Parathyroid adenoma (tissue), 2 donors: ENCODE results near the gene TMTC2.
A peak's percentile ranks its signal among the peaks of the same experiment; 100 is the strongest.

Experiments used
- H2AFZ ChIP-seq: fragments of 300-600 bp; sonication (generic); one replicate; pipeline ENCODE4 v1.7.0; 2017; ENCODE audit warnings: antibody characterized with exemption, mild to moderate bottlenecking
- H3K27ac ChIP-seq: fragments of 300-600 bp; sonication (generic); one replicate; pipeline ENCODE4 v1.7.0; 2017
- H3K27me3 ChIP-seq: fragments of 300-600 bp; sonication (generic); one replicate; pipeline ENCODE4 v1.7.0; 2017; ENCODE audit warnings: low read length; ENCODE audit not compliant: control insufficient read depth, insufficient read depth
- H3K36me3 ChIP-seq: fragments of 300-600 bp; sonication (generic); one replicate; pipeline ENCODE4 v1.7.0; 2017; ENCODE audit warnings: low read length; ENCODE audit not compliant: control insufficient read depth, insufficient read depth
- H3K4me1 ChIP-seq: fragments of 300-600 bp; sonication (generic); one replicate; pipeline ENCODE4 v1.7.0; 2017; ENCODE audit warnings: control low read depth
- H3K4me2 ChIP-seq: fragments of 300-600 bp; sonication (generic); one replicate; pipeline ENCODE4 v1.7.0; 2017; ENCODE audit warnings: low read length
- H3K4me3 ChIP-seq: fragments of 300-600 bp; sonication (generic); one replicate; pipeline ENCODE4 v1.7.0; 2017; ENCODE audit warnings: low read depth, low read length
- H3K79me2 ChIP-seq: fragments of 300-600 bp; sonication (generic); one replicate; pipeline ENCODE4 v1.7.0; 2017; ENCODE audit warnings: control low read depth
- H3K9ac ChIP-seq: fragments of 300-600 bp; sonication (generic); one replicate; pipeline ENCODE4 v1.7.0; 2017; ENCODE audit warnings: mild to moderate bottlenecking
- H3K9me3 ChIP-seq: fragments of 300-600 bp; sonication (generic); one replicate; pipeline ENCODE4 v1.7.0; 2017; ENCODE audit warnings: low read length; ENCODE audit not compliant: control insufficient read depth
- TF ChIP-seq, protein P1 (sequence below): fragments of 300-600 bp; sonication (generic); IDR thresholded peaks from one replicate; pipeline ENCODE4 v1.7.0; 2017; ENCODE audit warnings: antibody characterized with exemption, mild to moderate bottlenecking
- donor health status: primary hyperparathyroidism.

Gene TMTC2

GRCh38 chr12:82955043-82955442 is 268.3 kb downstream of the TMTC2 start:
- Histone ChIP-seq H3K36me3 (no peaks in the 10 kb centered on the region), H3K79me2 (no peaks in the 10 kb centered on the region), H3K9me3 (no peaks in the 10 kb centered on the region), H3K9ac (no peak overlapping the region), H3K27ac (no peak overlapping the region), H3K4me3 (no peak overlapping the region), H2AFZ (no peak overlapping the region), H3K4me1 (no peaks in the 10 kb centered on the region), H3K4me2 (no peak overlapping the region), H3K27me3 (no peaks in the 10 kb centered on the region)
- TF ChIP-seq, protein P1, sequence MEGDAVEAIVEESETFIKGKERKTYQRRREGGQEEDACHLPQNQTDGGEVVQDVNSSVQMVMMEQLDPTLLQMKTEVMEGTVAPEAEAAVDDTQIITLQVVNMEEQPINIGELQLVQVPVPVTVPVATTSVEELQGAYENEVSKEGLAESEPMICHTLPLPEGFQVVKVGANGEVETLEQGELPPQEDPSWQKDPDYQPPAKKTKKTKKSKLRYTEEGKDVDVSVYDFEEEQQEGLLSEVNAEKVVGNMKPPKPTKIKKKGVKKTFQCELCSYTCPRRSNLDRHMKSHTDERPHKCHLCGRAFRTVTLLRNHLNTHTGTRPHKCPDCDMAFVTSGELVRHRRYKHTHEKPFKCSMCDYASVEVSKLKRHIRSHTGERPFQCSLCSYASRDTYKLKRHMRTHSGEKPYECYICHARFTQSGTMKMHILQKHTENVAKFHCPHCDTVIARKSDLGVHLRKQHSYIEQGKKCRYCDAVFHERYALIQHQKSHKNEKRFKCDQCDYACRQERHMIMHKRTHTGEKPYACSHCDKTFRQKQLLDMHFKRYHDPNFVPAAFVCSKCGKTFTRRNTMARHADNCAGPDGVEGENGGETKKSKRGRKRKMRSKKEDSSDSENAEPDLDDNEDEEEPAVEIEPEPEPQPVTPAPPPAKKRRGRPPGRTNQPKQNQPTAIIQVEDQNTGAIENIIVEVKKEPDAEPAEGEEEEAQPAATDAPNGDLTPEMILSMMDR: no peak

DNA sequence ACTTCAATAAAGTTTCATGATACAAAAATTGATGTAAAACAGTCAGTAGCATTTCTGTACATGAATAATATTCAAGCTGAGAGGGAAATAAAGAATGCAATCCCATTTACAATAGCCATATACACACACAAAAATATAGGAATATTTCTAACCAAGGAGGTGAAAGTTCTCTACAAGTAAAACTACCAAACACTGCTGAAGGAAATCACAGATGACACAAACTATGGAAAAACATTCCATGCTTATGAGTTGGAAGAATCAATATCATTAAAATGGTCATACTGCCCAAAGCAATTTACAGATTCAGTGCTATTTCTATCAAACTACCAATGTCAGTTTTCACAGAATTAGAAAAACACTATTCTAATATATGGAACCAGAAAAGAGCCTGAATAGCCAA is 272.3 kb downstream of the TMTC2 start:
- H3K79me2 ChIP-seq: no peaks in the 10 kb centered on the region
- peaks cover 3% of the 10 kb centered on the region for H3K4me1 ChIP-seq
- H3K27me3 ChIP-seq: no peaks in the 10 kb centered on the region
- no peak overlapping the region for H2AFZ ChIP-seq
- H3K9me3 ChIP-seq: no peaks in the 10 kb centered on the region
- TF ChIP-seq, protein P1: no peak
- no peaks in the 10 kb centered on the region for H3K36me3 ChIP-seq
- H3K9ac ChIP-seq: no peak overlapping the region
- no peak overlapping the region for H3K4me2 ChIP-seq
- no peak overlapping the region for H3K27ac ChIP-seq
- no peak overlapping the region for H3K4me3 ChIP-seq

- TF ChIP-seq, protein P1: no peak
- Histone ChIP-seq H3K36me3 (no peaks in the 10 kb centered on the region), H3K4me2 (no peak overlapping the region)
Observed at GRCh38 chr12:82959821-82960220, 273.1 kb downstream of the TMTC2 start.

GRCh38 chr12:82961835-82962234 is 275.1 kb downstream of the TMTC2 start:
- Histone ChIP-seq H3K79me2 (no peaks in the 10 kb centered on the region), H3K27me3 (no peaks in the 10 kb centered on the region), H3K4me1 (peaks cover 7% of the 10 kb centered on the region), H3K36me3 (no peaks in the 10 kb centered on the region), H3K4me3 (no peak overlapping the region), H3K4me2 (no peak overlapping the region), H2AFZ (no peak overlapping the region), H3K27ac (no peak overlapping the region), H3K9me3 (no peaks in the 10 kb centered on the region), H3K9ac (no peak overlapping the region)
- TF ChIP-seq, protein P1: no peak

More at GRCh38 chr12:82959821-82960220, 273.1 kb downstream of the TMTC2 start:
- H3K9me3 ChIP-seq: no peaks in the 10 kb centered on the region
- no peak overlapping the region for H2AFZ ChIP-seq
- no peaks in the 10 kb centered on the region for H3K27me3 ChIP-seq
- no peak overlapping the region for H3K27ac ChIP-seq
- no peak overlapping the region for H3K4me3 ChIP-seq
- no peak overlapping the region for H3K9ac ChIP-seq
- H3K4me1 ChIP-seq: peaks cover 7% of the 10 kb centered on the region
- no peaks in the 10 kb centered on the region for H3K79me2 ChIP-seq

DNA sequence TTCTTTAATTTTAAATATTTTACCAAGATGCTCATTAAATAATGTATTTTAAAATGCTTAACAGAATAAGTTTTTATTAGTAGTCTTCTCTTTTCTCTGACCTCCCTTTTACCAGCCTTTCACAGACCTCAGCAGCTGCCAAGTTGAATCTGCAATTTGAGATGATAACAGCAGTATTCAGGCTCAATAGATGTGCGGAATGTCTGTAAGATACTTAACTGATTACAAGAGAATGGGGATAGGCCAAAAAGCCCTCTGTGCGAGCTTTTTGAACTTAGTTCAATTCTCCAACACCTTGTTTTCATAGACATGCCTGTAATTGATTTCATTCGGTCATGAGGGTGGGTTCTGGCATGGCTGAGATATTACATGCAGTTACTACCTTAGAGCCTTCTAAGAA is 277.2 kb downstream of the TMTC2 start:
- no peak overlapping the region for H3K4me3 ChIP-seq
- no peaks in the 10 kb centered on the region for H3K36me3 ChIP-seq
- no peaks in the 10 kb centered on the region for H3K27me3 ChIP-seq
- H3K4me2 ChIP-seq: peak overlapping the region; percentile 19
- H2AFZ ChIP-seq: no peak overlapping the region
- H3K79me2 ChIP-seq: no peaks in the 10 kb centered on the region
- peaks cover 7% of the 10 kb centered on the region for H3K4me1 ChIP-seq
- no peak overlapping the region for H3K9ac ChIP-seq
- H3K27ac ChIP-seq: no peak overlapping the region
- H3K9me3 ChIP-seq: no peaks in the 10 kb centered on the region
- TF ChIP-seq, protein P1: no peak
